ENCODE data around the gene HERPUD2. TPM values are rescaled to one million over a fixed set of nuclear protein-coding genes. Genes with fewer than 3 reads are reported as not detected.
A peak's percentile ranks its signal among the peaks of the same experiment; 100 is the strongest.

The HERPUD2 gene
- total RNA-seq, 2 experiments from 2014 or later = 48.0 to 49.8 TPM

DNA sequence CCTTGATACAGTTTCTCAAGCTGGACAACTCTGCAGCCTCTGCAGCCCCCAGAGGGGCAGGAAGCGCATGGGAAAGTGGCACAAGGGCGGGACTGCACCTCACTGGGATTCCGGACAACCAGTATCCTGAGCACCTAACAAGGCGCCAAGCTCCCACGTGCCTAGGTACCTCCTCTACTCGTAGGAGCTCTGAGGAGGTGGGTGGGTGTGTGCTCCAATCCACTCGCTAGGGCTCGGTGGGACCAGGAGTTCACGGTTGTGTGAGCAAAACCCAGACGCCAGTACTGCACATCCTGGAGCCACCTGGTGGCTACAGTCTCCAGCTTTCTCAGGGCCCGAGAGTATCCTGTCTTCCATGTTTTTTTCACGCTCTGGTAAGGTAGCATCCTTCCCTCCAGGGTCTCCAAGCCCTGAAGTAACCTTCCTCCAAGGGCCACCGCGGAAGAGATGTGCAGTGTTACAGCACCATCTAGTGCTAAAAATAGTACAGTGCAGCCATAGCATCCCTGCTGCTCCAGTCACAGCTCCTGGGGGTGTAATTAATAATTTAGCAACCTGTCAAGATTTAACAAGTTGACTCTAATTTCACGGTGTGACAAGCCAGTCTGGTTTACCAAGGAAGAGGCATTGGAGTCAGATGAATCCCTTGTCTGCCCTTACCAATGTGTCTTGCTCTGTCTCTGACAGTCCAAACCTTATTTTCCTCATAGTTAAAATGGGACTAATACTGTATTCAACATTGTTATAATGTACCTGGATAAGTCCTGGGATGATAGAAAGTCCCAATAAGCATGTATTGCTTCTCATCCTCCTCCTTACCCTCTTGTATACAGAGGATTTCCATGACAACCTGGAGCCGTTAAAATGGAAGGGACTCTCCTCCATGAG lies 70.4 kb downstream of the HERPUD2 start:
- DNase-seq = peak; percentile 34
- Mint-ChIP-seq H3K36me3 (ENCODE audit: low read depth) (peaks cover 12% of the 10 kb centered on the region), H3K4me1 (no peaks in the 10 kb centered on the region), H3K27me3 (no peaks in the 10 kb centered on the region), H3K9me3 (no peaks in the 10 kb centered on the region), H3K4me3 (no peak overlapping the region), H3K27ac (no peak overlapping the region)
- ChIA-PET CTCF (interaction anchor here (0.7 to 2.8 kb wide), 20 partner anchors 8 to 200 kb away, joined by 3 to 12 read pairs (median 4); partner anchors contain the start of gene HERPUD2), POLR2A (interaction anchor here (0.6 to 1.9 kb wide), 2 partner anchors 68 to 612 kb away, joined by 3 to 6 read pairs; no protein-coding TSS in a partner anchor)

DNA sequence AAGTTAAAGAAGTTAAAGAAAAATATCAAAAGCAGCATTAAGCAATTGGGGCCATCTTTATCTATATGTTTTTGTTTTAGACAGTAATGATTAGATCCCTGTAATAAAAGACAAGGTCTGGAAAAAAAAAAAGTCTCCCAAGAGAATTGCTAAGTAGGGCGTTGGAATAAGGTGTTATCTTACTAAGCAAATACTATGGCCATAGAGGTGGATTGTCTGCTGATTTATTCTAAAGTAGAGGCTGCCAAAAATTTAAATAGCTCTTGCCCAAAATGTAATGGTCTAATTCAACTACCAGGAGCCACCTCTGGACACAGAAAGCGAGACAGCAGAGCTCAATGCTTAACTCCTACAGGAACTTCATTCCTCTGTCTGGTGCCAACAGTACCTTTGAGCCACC lies 71.6 kb downstream of the HERPUD2 start:
- no peak overlapping the region for H3K27ac Mint-ChIP-seq
- H3K4me3 Mint-ChIP-seq = no peak overlapping the region
- no peaks in the 10 kb centered on the region for H3K9me3 Mint-ChIP-seq
- H3K36me3 Mint-ChIP-seq (ENCODE audit: low read depth) = peaks cover 6% of the 10 kb centered on the region
- H3K27me3 Mint-ChIP-seq = no peaks in the 10 kb centered on the region
- ChIA-PET CTCF (interaction anchor here (0.9 to 2.8 kb wide), 16 partner anchors 9 to 482 kb away, joined by 3 to 12 read pairs (median 4); no protein-coding TSS in a partner anchor), POLR2A (interaction anchor here (1.9 kb wide), 1 partner anchor 69 kb away, joined by 6 read pairs; no protein-coding TSS in a partner anchor)
- H3K4me1 Mint-ChIP-seq = no peaks in the 10 kb centered on the region
- DNase-seq = no peak

DNA sequence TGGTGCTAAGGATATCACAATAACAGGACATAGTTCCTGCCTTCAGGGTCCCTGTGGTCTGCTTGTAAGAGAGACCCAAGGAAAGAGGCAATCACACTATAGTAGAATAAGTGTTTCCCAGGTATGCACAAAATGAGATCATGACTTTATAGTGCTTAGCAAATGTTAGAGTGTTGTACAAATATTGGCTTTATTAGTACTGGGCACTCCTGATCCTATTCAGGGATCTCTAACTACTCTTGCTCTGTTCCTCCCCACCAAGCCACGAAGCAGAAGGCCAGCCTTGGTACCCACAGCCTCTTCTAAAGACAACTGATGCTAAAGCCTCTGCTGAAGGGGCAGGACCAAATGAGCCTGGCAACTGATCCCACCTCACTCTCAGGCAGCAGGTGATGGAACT lies 75.1 kb downstream of the HERPUD2 start:
- Mint-ChIP-seq H3K4me3 (no peak overlapping the region), H3K27ac (no peak overlapping the region), H3K36me3 (ENCODE audit: low read depth) (no peaks in the 10 kb centered on the region), H3K9me3 (no peaks in the 10 kb centered on the region), H3K27me3 (no peaks in the 10 kb centered on the region), H3K4me1 (no peaks in the 10 kb centered on the region)
- POLR2A ChIA-PET = no interaction called here
- DNase-seq = no peak
- CTCF ChIA-PET = no interaction called here

DNA sequence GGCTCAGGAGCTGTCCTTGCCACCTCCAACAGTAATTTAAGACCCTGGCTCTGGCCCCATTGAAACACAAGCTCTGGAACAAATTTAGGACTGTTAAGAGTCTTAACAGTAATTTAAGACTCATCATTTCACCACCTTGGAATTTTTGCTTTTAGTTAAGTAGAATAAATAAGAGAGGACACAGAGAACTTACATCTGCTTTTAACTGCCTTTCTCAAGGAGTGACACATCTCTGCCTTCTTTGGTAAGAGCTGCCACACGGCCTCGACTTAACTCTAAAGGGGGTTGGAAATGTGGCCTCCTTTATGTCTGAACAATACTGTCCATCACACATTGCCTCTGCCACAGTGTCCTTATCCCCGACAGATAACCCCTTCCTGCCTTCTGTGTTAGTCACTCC lies 77.9 kb downstream of the HERPUD2 start:
- CTCF ChIA-PET = no interaction called here
- DNase-seq = no peak
- H3K27ac Mint-ChIP-seq = no peak overlapping the region
- H3K9me3 Mint-ChIP-seq = no peaks in the 10 kb centered on the region
- H3K4me3 Mint-ChIP-seq = no peak overlapping the region
- no peaks in the 10 kb centered on the region for H3K4me1 Mint-ChIP-seq
- H3K27me3 Mint-ChIP-seq = no peaks in the 10 kb centered on the region
- POLR2A ChIA-PET = no interaction called here
- H3K36me3 Mint-ChIP-seq (ENCODE audit: low read depth) = no peaks in the 10 kb centered on the region

DNA sequence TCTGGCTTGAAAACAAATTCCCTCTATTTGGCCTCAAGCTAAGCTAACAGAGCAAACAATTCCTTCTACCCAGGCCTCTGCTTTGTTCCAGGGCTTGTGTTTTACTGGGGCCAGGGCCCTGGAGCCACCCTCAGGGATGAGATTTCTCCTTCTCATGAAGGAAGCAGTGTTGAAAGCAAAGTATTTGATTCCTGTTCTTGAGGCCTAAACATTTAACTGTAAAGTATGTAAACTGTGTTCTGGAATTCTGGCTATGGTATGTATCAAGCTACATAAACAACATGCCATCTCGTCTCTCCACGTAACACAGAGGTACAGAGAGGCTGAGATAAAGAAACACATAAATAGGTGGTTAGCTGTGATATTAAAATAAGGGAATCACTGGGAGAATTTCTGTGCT lies 81.8 kb downstream of the HERPUD2 start:
- ChIA-PET POLR2A (no interaction called here), CTCF (interaction anchor here (1.1 to 1.8 kb wide), 3 partner anchors 19 to 188 kb away, joined by 3 to 6 read pairs (median 3); no protein-coding TSS in a partner anchor)
- Mint-ChIP-seq H3K4me3 (no peak overlapping the region), H3K36me3 (ENCODE audit: low read depth) (peaks cover 4% of the 10 kb centered on the region), H3K9me3 (peaks cover 4% of the 10 kb centered on the region), H3K27ac (no peak overlapping the region), H3K4me1 (no peaks in the 10 kb centered on the region), H3K27me3 (no peaks in the 10 kb centered on the region)
- no peak for DNase-seq

DNA sequence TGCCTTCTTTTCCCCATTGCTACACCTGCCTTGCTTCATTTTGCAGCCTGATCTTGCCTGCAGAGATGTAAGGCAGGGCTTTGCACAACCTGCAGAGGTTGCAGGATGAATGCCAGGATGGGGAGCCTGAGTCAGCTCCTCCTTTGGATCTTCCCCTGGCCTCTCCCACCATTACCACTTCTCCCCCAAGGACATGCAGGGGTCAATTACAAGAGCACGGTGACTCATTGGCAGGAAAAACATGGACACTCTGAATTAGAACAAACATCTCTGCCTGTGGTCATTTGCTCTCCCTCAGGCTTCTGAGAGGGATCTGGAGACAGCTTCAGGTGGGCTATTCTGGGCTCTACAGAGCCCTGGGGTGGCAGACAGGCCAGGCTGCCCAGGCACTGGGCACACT lies 89.2 kb downstream of the HERPUD2 start:
- POLR2A ChIA-PET = no interaction called here

DNA sequence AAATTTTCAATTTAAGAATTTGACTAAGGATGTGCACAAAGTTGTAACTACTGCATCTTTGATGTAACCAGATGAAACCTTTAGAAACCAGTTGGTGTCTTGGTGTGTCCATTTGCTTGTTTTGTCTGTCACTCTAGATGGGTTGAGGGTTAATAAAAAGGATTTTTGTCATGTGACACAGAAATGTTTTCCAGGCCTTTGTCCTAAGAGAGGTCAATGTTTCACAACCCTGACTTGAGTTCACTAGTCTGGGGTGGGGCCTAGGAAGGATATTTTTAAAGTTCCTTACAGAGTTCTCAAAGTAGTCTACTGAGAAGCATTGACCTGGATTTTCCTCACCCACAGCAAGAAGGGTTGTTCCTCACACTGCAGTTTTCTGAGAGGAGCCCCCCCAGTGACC lies 90.3 kb downstream of the HERPUD2 start:
- no peak for DNase-seq
- POLR2A ChIA-PET = no interaction called here
- CTCF ChIA-PET = no interaction called here
- H3K27me3 Mint-ChIP-seq = no peaks in the 10 kb centered on the region
- H3K9me3 Mint-ChIP-seq = no peaks in the 10 kb centered on the region
- no peaks in the 10 kb centered on the region for H3K36me3 Mint-ChIP-seq (ENCODE audit: low read depth)
- H3K27ac Mint-ChIP-seq = no peak overlapping the region
- no peaks in the 10 kb centered on the region for H3K4me1 Mint-ChIP-seq
- no peak overlapping the region for H3K4me3 Mint-ChIP-seq

More for the DNA sequence above, 89.2 kb downstream of the HERPUD2 start:
- Mint-ChIP-seq H3K27me3 (no peaks in the 10 kb centered on the region), H3K36me3 (ENCODE audit: low read depth) (no peaks in the 10 kb centered on the region), H3K4me3 (no peak overlapping the region), H3K9me3 (no peaks in the 10 kb centered on the region), H3K27ac (no peak overlapping the region), H3K4me1 (no peaks in the 10 kb centered on the region)
- CTCF ChIA-PET = no interaction called here
- no peak for DNase-seq

DNA sequence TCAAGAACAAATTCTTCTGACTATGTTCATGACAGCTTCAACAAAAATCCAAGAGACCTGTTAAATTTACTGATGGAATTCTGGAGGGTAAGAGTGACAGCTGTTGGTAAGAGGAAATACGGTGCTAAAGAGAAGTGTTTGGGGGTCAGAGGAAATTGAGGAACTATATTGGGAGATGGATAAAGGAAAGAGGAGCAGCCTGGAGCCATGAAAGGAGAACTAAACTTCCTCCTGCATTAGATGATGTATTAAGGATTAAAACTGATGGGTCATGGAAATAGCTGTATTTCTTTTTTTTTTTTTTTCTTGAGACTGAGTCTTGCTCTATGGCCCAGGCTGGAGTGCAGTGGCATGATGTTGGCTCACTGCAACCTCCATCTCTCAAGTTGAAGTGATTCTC lies 95.3 kb downstream of the HERPUD2 start:
- DNase-seq = no peak
- Mint-ChIP-seq H3K4me3 (no peak overlapping the region), H3K36me3 (ENCODE audit: low read depth) (no peaks in the 10 kb centered on the region), H3K4me1 (peaks cover 6% of the 10 kb centered on the region), H3K9me3 (no peaks in the 10 kb centered on the region), H3K27me3 (no peaks in the 10 kb centered on the region), H3K27ac (no peak overlapping the region)
- POLR2A ChIA-PET = no interaction called here
- CTCF ChIA-PET = interaction anchor here (1.3 kb wide), 1 partner anchor 24 kb away, joined by 4 read pairs; no protein-coding TSS in a partner anchor

DNA sequence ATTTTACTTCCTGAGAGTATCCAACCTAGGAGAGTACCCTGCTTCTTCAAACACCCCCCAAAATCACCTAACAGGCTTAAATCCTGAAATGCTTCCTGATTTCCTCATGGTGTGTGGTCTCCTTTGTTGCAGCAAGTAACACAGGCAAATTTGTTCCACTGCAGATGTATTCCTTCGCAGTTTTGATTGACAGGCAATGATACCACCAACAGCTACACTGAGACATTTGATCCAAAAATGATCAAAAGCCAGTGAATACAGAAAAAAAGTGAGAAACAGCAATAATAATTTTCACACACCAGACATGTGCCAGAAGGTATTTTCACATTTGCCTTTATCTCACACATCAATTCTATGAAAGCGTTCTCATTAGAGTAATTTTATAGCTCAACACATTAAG lies 95.9 kb downstream of the HERPUD2 start:
- no peak for DNase-seq
- no peaks in the 10 kb centered on the region for H3K36me3 Mint-ChIP-seq (ENCODE audit: low read depth)
- no peak overlapping the region for H3K27ac Mint-ChIP-seq
- H3K27me3 Mint-ChIP-seq = no peaks in the 10 kb centered on the region
- POLR2A ChIA-PET = no interaction called here
- H3K4me3 Mint-ChIP-seq = no peak overlapping the region
- peaks cover 6% of the 10 kb centered on the region for H3K4me1 Mint-ChIP-seq
- no peaks in the 10 kb centered on the region for H3K9me3 Mint-ChIP-seq
- CTCF ChIA-PET = interaction anchor here (1.3 kb wide), 1 partner anchor 25 kb away, joined by 4 read pairs; no protein-coding TSS in a partner anchor

DNA sequence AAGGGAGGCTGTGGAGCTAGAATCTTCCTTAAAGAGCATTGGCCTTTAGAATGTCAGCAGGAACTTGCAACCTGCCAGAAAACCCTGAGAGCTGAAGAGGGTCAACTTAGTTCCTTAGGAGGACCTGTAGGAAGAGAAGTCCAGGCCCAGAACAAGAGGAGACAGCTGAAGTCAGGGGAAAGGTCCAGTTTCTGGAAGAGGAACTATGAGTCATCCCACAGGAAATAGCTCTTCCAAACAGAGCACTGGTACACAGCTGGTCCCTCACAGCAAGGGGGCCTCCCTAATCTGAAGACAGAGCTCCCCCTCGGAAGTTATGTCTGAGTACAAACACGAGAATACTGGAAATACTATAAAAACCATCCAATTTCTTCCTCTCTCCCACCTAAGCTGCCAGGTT lies 98.9 kb downstream of the HERPUD2 start:
- no peaks in the 10 kb centered on the region for H3K27me3 Mint-ChIP-seq

DNA sequence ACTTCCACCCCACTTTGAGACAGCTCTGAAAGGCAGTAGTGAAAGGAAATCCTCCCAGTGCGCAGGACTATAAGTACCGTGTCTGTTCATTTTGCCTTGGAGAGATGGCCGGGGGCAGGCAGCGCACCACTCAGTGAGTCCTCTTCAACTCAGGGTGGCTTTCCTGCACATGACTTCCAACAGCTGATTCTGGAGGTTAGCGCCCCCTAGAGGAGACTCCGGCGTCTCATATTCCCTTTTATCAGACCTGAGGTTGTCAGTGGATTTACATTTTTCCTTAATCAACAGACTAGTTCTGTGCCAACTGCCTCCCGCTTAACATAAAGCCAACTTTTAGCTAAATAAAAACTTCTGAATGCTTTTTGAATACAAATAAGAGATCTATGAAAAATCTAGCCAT lies 101.0 kb downstream of the HERPUD2 start:
- CTCF ChIA-PET = interaction anchor here (0.8 to 2.3 kb wide), 5 partner anchors 10 to 30 kb away, joined by 3 to 13 read pairs (median 4); no protein-coding TSS in a partner anchor
- H3K4me3 Mint-ChIP-seq = no peak overlapping the region

More for the DNA sequence above, 98.9 kb downstream of the HERPUD2 start:
- ChIA-PET CTCF (interaction anchor here (1.0 to 1.7 kb wide), 5 partner anchors 12 to 321 kb away, joined by 3 to 4 read pairs (median 3); no protein-coding TSS in a partner anchor), POLR2A (no interaction called here)
- Mint-ChIP-seq H3K9me3 (no peaks in the 10 kb centered on the region), H3K36me3 (ENCODE audit: low read depth) (no peaks in the 10 kb centered on the region), H3K4me1 (peaks cover 6% of the 10 kb centered on the region), H3K4me3 (no peak overlapping the region), H3K27ac (no peak overlapping the region)
- no peak for DNase-seq

DNA sequence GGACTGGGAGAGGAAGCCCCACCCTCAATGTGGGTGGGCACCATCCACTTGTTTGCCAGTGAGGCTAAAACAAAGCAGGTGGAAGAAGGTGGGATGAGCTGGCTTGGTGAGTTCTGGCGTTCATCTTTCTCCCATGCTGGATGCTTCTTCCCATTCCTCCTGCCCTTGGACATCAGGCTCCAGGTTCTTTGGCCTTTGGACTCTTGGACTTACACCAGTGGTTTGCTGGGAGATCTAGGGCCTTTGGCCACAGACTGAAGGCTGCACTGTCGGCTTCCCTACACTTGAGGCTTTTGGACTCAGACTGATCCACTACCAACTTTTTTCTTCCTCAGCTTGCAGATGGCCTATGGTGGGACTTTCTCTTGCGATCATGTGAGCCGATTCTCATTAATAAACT lies 106.3 kb downstream of the HERPUD2 start:
- H3K27ac Mint-ChIP-seq = no peak overlapping the region
- no peaks in the 10 kb centered on the region for H3K4me1 Mint-ChIP-seq
- DNase-seq = no peak
- POLR2A ChIA-PET = no interaction called here
- no peaks in the 10 kb centered on the region for H3K36me3 Mint-ChIP-seq (ENCODE audit: low read depth)
- CTCF ChIA-PET = interaction anchor here (0.7 kb wide), 1 partner anchor 483 kb away, joined by 5 read pairs; no protein-coding TSS in a partner anchor
- H3K9me3 Mint-ChIP-seq = no peaks in the 10 kb centered on the region
- peaks cover 4% of the 10 kb centered on the region for H3K27me3 Mint-ChIP-seq
- H3K4me3 Mint-ChIP-seq = no peak overlapping the region

More for the DNA sequence above, 101.0 kb downstream of the HERPUD2 start:
- Mint-ChIP-seq H3K36me3 (ENCODE audit: low read depth) (no peaks in the 10 kb centered on the region), H3K27ac (no peak overlapping the region), H3K4me1 (peaks cover 6% of the 10 kb centered on the region), H3K27me3 (no peaks in the 10 kb centered on the region), H3K9me3 (no peaks in the 10 kb centered on the region)
- POLR2A ChIA-PET = no interaction called here
- DNase-seq = peak; percentile 21

DNA sequence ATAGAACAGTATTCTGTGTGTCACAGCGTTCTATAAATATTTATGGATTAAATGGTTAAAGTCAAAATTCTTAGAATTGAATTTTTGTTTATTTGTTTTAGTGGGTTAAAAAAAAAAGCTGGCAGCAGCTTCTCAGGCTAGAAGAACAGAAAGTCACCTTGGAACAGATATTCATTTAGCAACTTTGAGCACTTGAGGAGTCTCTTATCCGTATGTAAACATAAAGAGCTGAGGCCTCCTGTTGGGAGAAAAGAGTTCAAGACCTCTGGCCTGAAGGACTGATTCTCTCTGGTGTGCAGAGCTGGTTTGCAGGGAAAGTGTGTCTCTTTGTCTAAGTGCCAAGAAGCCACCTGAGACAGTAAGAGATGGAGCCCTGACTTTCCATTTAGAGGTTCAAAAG lies 109.9 kb downstream of the HERPUD2 start:
- H3K27me3 Mint-ChIP-seq = peaks cover 9% of the 10 kb centered on the region
- POLR2A ChIA-PET = no interaction called here
- no peak overlapping the region for H3K27ac Mint-ChIP-seq
- DNase-seq = no peak
- no peaks in the 10 kb centered on the region for H3K36me3 Mint-ChIP-seq (ENCODE audit: low read depth)
- no peaks in the 10 kb centered on the region for H3K4me1 Mint-ChIP-seq
- no peaks in the 10 kb centered on the region for H3K9me3 Mint-ChIP-seq
- CTCF ChIA-PET = no interaction called here
- H3K4me3 Mint-ChIP-seq = no peak overlapping the region

Measured in activated CD4-positive, alpha-beta memory T cell treated with anti-CD3 and anti-CD28 coated beads, Interleukin-2, amount 10 ng/mL, durations not matched to agents 7 days and 5 days (primary cell).